Skin epidermis (tissue), 12 donors: ENCODE results near the gene ASB2.

Experiments
- H3K27ac ChIP-seq, 21 experiments: fragments of 200-600 bp; sonication (generic) in 11 of 21; one replicate each; pipeline ENCODE4 v1.5.0; 2020; ENCODE audit warnings: mild to moderate bottlenecking in 3 of 21, inconsistent platforms in 2 of 21, moderate library complexity in 2 of 21
- H3K4me3 ChIP-seq, 7 experiments: fragments of 200-600 bp; sonication (generic) in 2 of 7; one replicate each; pipeline ENCODE4 v1.5.0; 2020; ENCODE audit warnings: inconsistent platforms in 2 of 7, mild to moderate bottlenecking in 2 of 7, moderate library complexity in 1 of 7

The ASB2 gene

GRCh38 chr14:93939304-93940229 is 36.8 kb downstream of the ASB2 start:
- Histone ChIP-seq H3K27ac (peak overlapping the region in 1 of 21 experiments; percentile 11), H3K4me3 (peak overlapping the region; percentile 22 to 36 (median 31))

- H3K27ac ChIP-seq, result peak overlapping the region in 1 of 21 experiments; percentile 51
Observed at GRCh38 chr14:93938751-93939303, 37.5 kb downstream of the ASB2 start.

GRCh38 chr14:93937519-93937918 is 38.9 kb downstream of the ASB2 start:
- H3K4me3 ChIP-seq, result no peak overlapping the region
- H3K27ac ChIP-seq, result peak overlapping the region in 1 of 21 experiments; percentile 55

More at GRCh38 chr14:93938751-93939303, 37.5 kb downstream of the ASB2 start:
- peak overlapping the region; percentile 22 to 36 (median 31) for H3K4me3 ChIP-seq

- peak overlapping the region in 2 of 21 experiments; percentile 29 to 55 for H3K27ac ChIP-seq
- no peak overlapping the region for H3K4me3 ChIP-seq
Observed at GRCh38 chr14:93936926-93937325, 39.4 kb downstream of the ASB2 start.

- H3K27ac ChIP-seq, result peak overlapping the region in 1 of 21 experiments; percentile 55
- H3K4me3 ChIP-seq, result no peak overlapping the region
Observed at GRCh38 chr14:93936245-93936644, 40.1 kb downstream of the ASB2 start.

- H3K27ac ChIP-seq, result no peak overlapping the region
Observed at GRCh38 chr14:93935213-93935612, 41.2 kb downstream of the ASB2 start.

GRCh38 chr14:93932642-93933041 is 43.7 kb downstream of the ASB2 start:
- Histone ChIP-seq H3K27ac (no peak overlapping the region), H3K4me3 (no peak overlapping the region)

More at GRCh38 chr14:93935213-93935612, 41.2 kb downstream of the ASB2 start:
- no peak overlapping the region for H3K4me3 ChIP-seq

- Histone ChIP-seq H3K27ac (no peak overlapping the region), H3K4me3 (no peak overlapping the region)
Observed at GRCh38 chr14:93930989-93931307, 45.4 kb downstream of the ASB2 start.

- Histone ChIP-seq H3K27ac (no peak overlapping the region), H3K4me3 (no peak overlapping the region)
Observed at GRCh38 chr14:93930296-93930988, 45.9 kb downstream of the ASB2 start.

- Histone ChIP-seq H3K4me3 (no peak overlapping the region), H3K27ac (no peak overlapping the region)
Observed at GRCh38 chr14:93929657-93930056, 46.7 kb downstream of the ASB2 start.

- no peak overlapping the region for H3K27ac ChIP-seq
Observed at GRCh38 chr14:93929048-93929535, 47.3 kb downstream of the ASB2 start.

GRCh38 chr14:93928184-93929047 is 48.0 kb downstream of the ASB2 start:
- Histone ChIP-seq H3K4me3 (no peak overlapping the region), H3K27ac (no peak overlapping the region)

More at GRCh38 chr14:93929048-93929535, 47.3 kb downstream of the ASB2 start:
- no peak overlapping the region for H3K4me3 ChIP-seq

GRCh38 chr14:93927800-93928145 is 48.6 kb downstream of the ASB2 start:
- no peak overlapping the region for H3K4me3 ChIP-seq
- no peak overlapping the region for H3K27ac ChIP-seq

GRCh38 chr14:93926873-93927799 is 49.2 kb downstream of the ASB2 start, which contains the start of gene FAM181A:
Gene FAM181A, plus strand, starts transcription at chr14:93927344. Its CDS starts 942 bp downstream, at chr14:93928286.
- Histone ChIP-seq H3K27ac (no peak within 1 kb of the TSS), H3K4me3 (no peak within 1 kb of the TSS)

GRCh38 chr14:93926245-93926872 is 50.0 kb downstream of the ASB2 start:
- Histone ChIP-seq H3K27ac (no peak overlapping the region), H3K4me3 (no peak overlapping the region)

- Histone ChIP-seq H3K4me3 (no peak overlapping the region), H3K27ac (no peak overlapping the region)
Observed at GRCh38 chr14:93925374-93925895, 50.9 kb downstream of the ASB2 start.

GRCh38 chr14:93924592-93925355 is 51.6 kb downstream of the ASB2 start:
- no peak overlapping the region for H3K27ac ChIP-seq
- no peak overlapping the region for H3K4me3 ChIP-seq
